Parietal lobe (tissue), 1 donor: Measurements from ENCODE around the gene PAK1. TPM values are rescaled to one million over a fixed set of nuclear protein-coding genes. Genes with fewer than 3 reads are reported as not detected.

Source experiments
- total RNA-seq: library from RNA; depleted of rRNA; stranded (reverse); fragments of >200 nt; gene quantifications from one replicate; pipeline ENCODE4 v1.2.3, GENCODE V29; 2014

PAK1 gene
- 98.0 TPM for total RNA-seq

GRCh38 chr11:77473801-77474683 lies at the start of gene PAK1:
Gene PAK1, minus strand, starts transcription at chr11:77474094. Its CDS starts 81,574 bp downstream, at chr11:77392520.

GRCh38 chr11:77301510-77301909 lies 172.4 kb downstream of the PAK1 start, which contains the start of gene GDPD4:
Gene GDPD4, minus strand, starts transcription at chr11:77301686. Its CDS starts 16,549 bp downstream, at chr11:77285137.

Other genes starting within 250 kb of the PAK1 start
- not detected for gene GDPD4, start 172.4 kb downstream of the PAK1 start, total RNA-seq
- 6.6 TPM for gene AQP11, start 115.9 kb upstream of the PAK1 start, total RNA-seq
- 148 TPM for gene CLNS1A, start 163.7 kb upstream of the PAK1 start, total RNA-seq